DMS 273 (cell line): ENCODE measurements around the gene BTBD17.
"Not testable (repeated sequence)": the region's sequence is repeated elsewhere in the genome, so short reads cannot be mapped to it uniquely, and the experiment has no call there.

Experiments
- DNase-seq: peaks from one replicate; lab custom pipeline; 2025; ENCODE audit not compliant: unreplicated experiment; lab: John Stamatoyannopoulos, UW

Gene BTBD17, protein sequence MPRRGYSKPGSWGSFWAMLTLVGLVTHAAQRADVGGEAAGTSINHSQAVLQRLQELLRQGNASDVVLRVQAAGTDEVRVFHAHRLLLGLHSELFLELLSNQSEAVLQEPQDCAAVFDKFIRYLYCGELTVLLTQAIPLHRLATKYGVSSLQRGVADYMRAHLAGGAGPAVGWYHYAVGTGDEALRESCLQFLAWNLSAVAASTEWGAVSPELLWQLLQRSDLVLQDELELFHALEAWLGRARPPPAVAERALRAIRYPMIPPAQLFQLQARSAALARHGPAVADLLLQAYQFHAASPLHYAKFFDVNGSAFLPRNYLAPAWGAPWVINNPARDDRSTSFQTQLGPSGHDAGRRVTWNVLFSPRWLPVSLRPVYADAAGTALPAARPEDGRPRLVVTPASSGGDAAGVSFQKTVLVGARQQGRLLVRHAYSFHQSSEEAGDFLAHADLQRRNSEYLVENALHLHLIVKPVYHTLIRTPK

GRCh38 chr17:74361230-74362068 lies at the start of gene BTBD17:
TSS of gene BTBD17 (minus strand) at chr17:74361868. CDS start at chr17:74361819, 49 bp downstream.
- DNase-seq, result peak; percentile 95

- no peak for DNase-seq
Measured at GRCh38 chr17:74410001-74410443, 48.4 kb upstream of the BTBD17 start.

GRCh38 chr17:74408815-74409214 lies 47.1 kb upstream of the BTBD17 start:
- no peak for DNase-seq

DNA sequence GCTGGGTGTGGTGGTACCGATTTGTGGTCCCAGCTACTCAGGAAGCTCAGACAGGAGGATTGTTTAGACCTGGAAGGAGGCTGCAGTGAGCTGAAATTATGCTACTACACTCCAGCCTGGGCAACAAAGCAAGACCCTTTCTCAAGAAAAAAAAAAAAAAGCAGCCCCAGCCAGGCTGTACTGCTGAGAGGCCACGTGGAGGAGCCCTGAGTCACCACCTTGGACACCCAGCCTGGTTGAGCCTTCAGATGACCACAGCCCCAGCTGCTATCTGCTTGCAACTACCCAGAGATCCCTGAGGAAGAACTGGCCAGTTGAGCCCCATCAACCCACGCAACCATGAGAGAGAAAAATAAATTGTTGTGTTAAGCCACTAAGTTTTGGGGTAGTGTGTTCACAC lies 46.6 kb upstream of the BTBD17 start:
- DNase-seq, result no peak

DNA sequence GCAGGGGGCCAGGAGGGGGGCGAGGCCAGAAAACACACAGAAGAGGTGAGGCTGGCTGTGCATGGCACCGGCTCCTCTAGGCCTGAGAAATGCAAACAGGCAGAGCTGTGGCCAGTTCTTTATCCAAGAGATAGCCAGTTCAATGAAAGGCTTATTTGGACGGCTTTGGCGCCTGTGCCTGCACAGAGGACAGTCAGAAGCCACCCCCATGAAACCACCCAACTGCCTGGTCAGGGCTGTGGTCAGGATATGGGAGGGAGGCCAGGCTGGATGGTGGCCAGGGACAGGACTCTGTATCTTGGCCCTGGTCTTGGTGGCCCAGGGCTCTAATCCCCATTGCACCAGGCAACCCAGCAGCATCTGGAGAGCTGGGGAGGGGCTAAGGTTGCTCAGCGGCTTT lies 45.7 kb upstream of the BTBD17 start:
- DNase-seq, result no peak

- DNase-seq, result not testable (repeated sequence)
Measured at GRCh38 chr17:74405311-74405710, 43.6 kb upstream of the BTBD17 start.

DNA sequence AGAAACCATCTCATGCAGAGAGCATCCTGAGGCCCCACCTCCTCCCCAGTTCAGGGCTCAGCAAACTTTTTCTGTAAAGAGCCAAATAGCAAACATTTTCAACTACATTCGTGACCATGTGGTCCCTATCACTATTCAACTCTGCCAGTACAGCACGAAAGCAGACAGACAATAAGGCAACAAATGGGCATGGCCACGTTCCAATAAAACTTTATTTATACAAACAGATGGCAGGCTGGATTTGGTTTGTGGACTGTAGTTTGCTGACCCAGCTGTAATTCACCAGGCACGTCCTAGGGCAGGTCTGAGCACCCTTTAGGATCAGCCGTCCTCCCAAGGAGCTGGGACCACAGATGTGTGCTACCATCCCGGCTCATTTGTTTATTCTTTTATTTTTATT lies 43.1 kb upstream of the BTBD17 start:
- DNase-seq, result peak; percentile 47

GRCh38 chr17:74404218-74404617 lies 42.5 kb upstream of the BTBD17 start:
- no peak for DNase-seq

DNA sequence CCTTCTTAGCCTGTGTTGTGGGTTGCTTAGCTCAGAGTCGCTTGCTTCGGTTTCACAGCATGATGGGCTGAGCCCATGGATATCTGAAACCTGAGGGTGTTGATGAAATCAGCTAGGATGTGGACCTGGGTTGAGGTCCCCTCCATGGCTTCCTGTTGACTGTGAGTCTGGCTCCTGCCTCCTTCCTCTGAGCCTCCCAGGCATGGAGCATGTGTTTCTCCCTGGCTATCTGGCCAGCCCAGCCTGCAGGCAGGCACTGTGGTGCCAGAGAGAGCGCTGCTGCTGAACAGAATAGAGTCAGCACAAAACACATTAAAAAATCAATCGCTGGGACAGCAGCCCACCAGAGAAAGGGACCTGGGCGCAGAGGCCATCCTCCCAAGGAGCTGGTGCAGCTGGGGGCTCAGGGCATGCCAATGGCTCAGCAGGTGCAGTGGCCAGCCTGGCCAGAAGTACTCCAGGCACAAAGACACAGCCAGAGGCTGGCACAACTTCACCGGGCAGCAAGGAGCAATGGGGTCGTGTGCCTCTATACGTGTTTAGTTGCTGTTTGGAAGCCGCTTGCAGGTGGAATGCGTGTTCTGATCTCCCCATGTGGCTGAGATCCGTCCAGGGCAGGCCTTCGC lies 42.0 kb upstream of the BTBD17 start:
- no peak for DNase-seq

- DNase-seq, result no peak
Measured at GRCh38 chr17:74402048-74402447, 40.4 kb upstream of the BTBD17 start.

GRCh38 chr17:74396567-74396966 lies 34.9 kb upstream of the BTBD17 start:
- no peak for DNase-seq

- DNase-seq, result no peak
Measured at GRCh38 chr17:74394977-74395376, 33.3 kb upstream of the BTBD17 start.

- DNase-seq, result no peak
Measured at GRCh38 chr17:74394275-74394950, 32.7 kb upstream of the BTBD17 start.

DNA sequence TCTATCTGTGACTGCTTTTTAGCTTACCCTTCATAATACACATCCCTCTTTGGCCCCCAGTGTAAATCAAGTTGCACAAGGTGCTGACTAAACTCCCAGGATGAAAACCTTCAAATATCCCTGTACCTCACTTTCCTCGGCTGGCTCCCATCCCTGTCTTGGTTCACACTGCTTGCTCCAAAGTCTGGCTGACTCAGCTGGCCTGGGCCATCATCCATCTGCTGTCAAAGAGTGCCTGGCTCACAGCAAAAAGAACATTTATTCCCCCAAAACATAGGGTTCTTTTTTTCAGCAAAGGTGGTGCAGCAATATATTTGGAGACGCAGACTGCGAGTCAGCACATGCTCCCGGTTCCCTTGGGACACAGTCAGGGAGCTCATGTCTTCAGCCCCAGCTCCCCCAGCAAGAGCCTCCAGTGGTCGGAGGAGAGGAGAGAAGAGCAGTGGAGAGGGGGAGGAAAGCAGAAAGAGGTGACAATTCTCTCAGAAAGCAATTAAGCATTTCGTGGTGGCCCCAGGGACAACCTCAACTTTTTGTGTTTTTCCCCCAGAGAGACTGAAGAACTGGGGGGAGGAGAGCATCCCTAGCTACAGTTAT lies 31.8 kb upstream of the BTBD17 start:
- DNase-seq, result peak; percentile 28

DNA sequence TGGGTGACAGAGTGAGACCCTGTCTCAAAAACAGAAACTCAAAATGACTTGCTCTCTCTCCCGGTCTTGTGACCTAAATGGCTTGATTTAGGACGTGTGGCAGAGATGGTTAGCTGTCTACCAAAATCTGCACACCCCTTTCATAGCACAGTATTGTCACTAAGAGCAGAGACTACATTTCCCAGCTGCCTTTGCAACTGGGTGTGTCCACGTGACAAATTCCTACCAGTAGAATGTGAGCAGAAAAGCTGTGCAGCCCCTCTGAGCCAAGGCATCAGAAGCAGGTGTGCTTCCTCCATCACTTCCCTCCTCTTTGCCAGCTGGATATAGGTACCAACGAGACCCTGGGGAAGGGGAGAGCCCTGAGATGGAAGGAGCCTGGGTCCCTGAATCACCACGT lies 31.2 kb upstream of the BTBD17 start:
- DNase-seq, result peak; percentile 54

- DNase-seq, result no peak
Measured at GRCh38 chr17:74391771-74392170, 30.1 kb upstream of the BTBD17 start.

GRCh38 chr17:74390680-74391653 lies 29.3 kb upstream of the BTBD17 start:
- DNase-seq, result no peak

- no peak for DNase-seq
Measured at GRCh38 chr17:74389937-74390679, 28.4 kb upstream of the BTBD17 start.
